Endodermal cell (in vitro differentiated cells): Measurements from ENCODE around the gene PLEKHO1. TPM values are rescaled to one million over a fixed set of nuclear protein-coding genes. Genes with fewer than 3 reads are reported as not detected.

Experiments used
- DNase-seq: peaks from one replicate; pipeline ENCODE4 v3.0.0-alpha.2; 2017
- H3K27ac ChIP-seq: 2 replicates; pipeline ENCODE4 v1.5.1; 2013; ENCODE audit warnings: mild to moderate bottlenecking, low read depth, low read length, moderate library complexity
- H3K27me3 ChIP-seq: 2 replicates; pipeline ENCODE4 v1.6.1; 2013; ENCODE audit warnings: mild to moderate bottlenecking, low read length, moderate library complexity; ENCODE audit not compliant: insufficient read depth, control insufficient read depth, poor library complexity, severe bottlenecking
- H3K36me3 ChIP-seq: 2 replicates; pipeline ENCODE4 v1.7.0; 2013; ENCODE audit warnings: mild to moderate bottlenecking, low read length, moderate library complexity; ENCODE audit not compliant: control insufficient read depth, insufficient read depth
- H3K4me1 ChIP-seq: one replicate; pipeline ENCODE4 v1.7.0; 2013; ENCODE audit warnings: low read length; ENCODE audit not compliant: control insufficient read depth, insufficient read depth
- H3K4me3 ChIP-seq: 2 replicates; pipeline ENCODE4 v1.5.1; 2013; ENCODE audit warnings: mild to moderate bottlenecking, low read length, moderate library complexity
- H3K9ac ChIP-seq: 2 replicates; pipeline ENCODE4 v1.6.1; 2013; ENCODE audit warnings: mild to moderate bottlenecking, low read length, moderate library complexity; ENCODE audit not compliant: poor library complexity, severe bottlenecking; ENCODE audit errors: extremely low read depth
- H3K9me3 ChIP-seq: 2 replicates; pipeline ENCODE4 v1.6.1; 2013; ENCODE audit warnings: mild to moderate bottlenecking, low read length, moderate library complexity; ENCODE audit not compliant: control insufficient read depth
- H3K27ac Mint-ChIP-seq: 2 replicates; pipeline ENCODE4 v1.8.0; 2020; ENCODE audit warnings: mixed read lengths
- H3K27me3 Mint-ChIP-seq: 2 replicates; pipeline ENCODE4 v1.8.0; 2021; ENCODE audit warnings: mild to moderate bottlenecking, mixed read lengths; ENCODE audit not compliant: insufficient read depth
- H3K36me3 Mint-ChIP-seq: 2 replicates; pipeline ENCODE4 v1.8.0; 2020; ENCODE audit warnings: low read depth, mixed read lengths
- H3K4me1 Mint-ChIP-seq: 2 replicates; pipeline ENCODE4 v1.8.0; 2020; ENCODE audit warnings: mixed read lengths
- H3K4me3 Mint-ChIP-seq: 2 replicates; pipeline ENCODE4 v1.8.0; 2020; ENCODE audit warnings: mild to moderate bottlenecking, moderate library complexity, mixed read lengths
- H3K9me3 Mint-ChIP-seq: 2 replicates; pipeline ENCODE4 v1.8.0; 2020; ENCODE audit warnings: mild to moderate bottlenecking, mixed read lengths
- WGBS, 2 experiments: methylation state at CpG; one replicate each; pipeline versions ENCODE4 v1.1.5 to v1.1.7; 2013; ENCODE audit warnings: missing lambda C conversion rate in 2 of 2, mixed read lengths in 1 of 2; ENCODE audit not compliant: insufficient coverage in 1 of 2, insufficient read length in 1 of 2; 5-methylcytosine and 5-hydroxymethylcytosine counted together
- total RNA-seq, 2 donors: library from RNA; stranded (reverse); fragmentation: NEBNext Ultra II Directional in 1 of 2; extraction: Animal tissue kit (Norgen Biotek cat#: 25700) in 1 of 2; gene quantifications; 2 replicates in 1 of 2; 3 replicates in 1 of 2; pipeline ENCODE4 v1.2.1, GENCODE V29; 2021
- TF ChIP-seq, protein P1 (sequence below): fragments of 200-600 bp; sonication (generic); conservative IDR thresholded peaks from 2 replicates; pipeline ENCODE4 v1.5.0; 2021; ENCODE audit warnings: antibody characterized with exemption, mild to moderate bottlenecking

PLEKHO1 gene
- total RNA-seq, 2 donors from 2014 or later: 42.9 to 46.0 TPM

DNA sequence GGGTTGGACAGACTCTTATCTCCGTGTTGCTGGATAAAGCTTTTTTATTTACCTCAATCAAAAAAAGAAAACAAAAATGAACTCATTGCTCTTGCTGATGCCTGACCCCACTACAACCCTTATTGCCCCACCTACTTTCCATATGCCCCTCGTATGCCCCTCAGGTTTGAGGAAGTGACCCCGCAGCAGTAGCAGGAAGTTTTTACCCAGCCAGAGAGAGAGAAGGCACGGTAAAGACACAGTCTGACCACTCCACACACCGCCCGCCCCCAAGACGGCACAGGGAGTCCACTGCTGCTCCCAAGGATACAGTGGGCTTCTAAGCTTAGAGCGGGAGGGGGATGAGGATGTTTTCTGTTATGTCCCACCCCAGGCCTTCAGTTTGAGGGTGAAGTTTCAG is 9.8 kb downstream of the PLEKHO1 start:
- peaks cover 33% of the 10 kb centered on the region for H3K4me1 Mint-ChIP-seq
- WGBS, 2 experiments: 95 to 97% methylated on average over 5 to 8 of the region's 8 CpGs
- Histone ChIP-seq H3K27me3 (no peaks in the 10 kb centered on the region), H3K4me3 (no peak overlapping the region), H3K36me3 (peaks cover 38% of the 10 kb centered on the region), H3K27ac (no peak overlapping the region), H3K4me1 (peaks cover 9% of the 10 kb centered on the region), H3K9me3 (no peaks in the 10 kb centered on the region), H3K9ac (no peak overlapping the region)
- H3K4me3 Mint-ChIP-seq: no peak overlapping the region
- H3K9me3 Mint-ChIP-seq: no peaks in the 10 kb centered on the region
- DNase-seq: no peak
- TF ChIP-seq, protein P1, sequence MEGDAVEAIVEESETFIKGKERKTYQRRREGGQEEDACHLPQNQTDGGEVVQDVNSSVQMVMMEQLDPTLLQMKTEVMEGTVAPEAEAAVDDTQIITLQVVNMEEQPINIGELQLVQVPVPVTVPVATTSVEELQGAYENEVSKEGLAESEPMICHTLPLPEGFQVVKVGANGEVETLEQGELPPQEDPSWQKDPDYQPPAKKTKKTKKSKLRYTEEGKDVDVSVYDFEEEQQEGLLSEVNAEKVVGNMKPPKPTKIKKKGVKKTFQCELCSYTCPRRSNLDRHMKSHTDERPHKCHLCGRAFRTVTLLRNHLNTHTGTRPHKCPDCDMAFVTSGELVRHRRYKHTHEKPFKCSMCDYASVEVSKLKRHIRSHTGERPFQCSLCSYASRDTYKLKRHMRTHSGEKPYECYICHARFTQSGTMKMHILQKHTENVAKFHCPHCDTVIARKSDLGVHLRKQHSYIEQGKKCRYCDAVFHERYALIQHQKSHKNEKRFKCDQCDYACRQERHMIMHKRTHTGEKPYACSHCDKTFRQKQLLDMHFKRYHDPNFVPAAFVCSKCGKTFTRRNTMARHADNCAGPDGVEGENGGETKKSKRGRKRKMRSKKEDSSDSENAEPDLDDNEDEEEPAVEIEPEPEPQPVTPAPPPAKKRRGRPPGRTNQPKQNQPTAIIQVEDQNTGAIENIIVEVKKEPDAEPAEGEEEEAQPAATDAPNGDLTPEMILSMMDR: no peak
- no peaks in the 10 kb centered on the region for H3K27me3 Mint-ChIP-seq
- H3K36me3 Mint-ChIP-seq: peaks cover 45% of the 10 kb centered on the region
- H3K27ac Mint-ChIP-seq: no peak overlapping the region

- H3K9me3 ChIP-seq: no peaks in the 10 kb centered on the region
- H3K27me3 Mint-ChIP-seq: no peaks in the 10 kb centered on the region
- peaks cover 31% of the 10 kb centered on the region for H3K36me3 Mint-ChIP-seq
- H3K27ac ChIP-seq: peak overlapping the region; percentile 39
- H3K4me1 Mint-ChIP-seq: peaks cover 39% of the 10 kb centered on the region
- no peak for DNase-seq
- 94 to 100% methylated on average over 1 to 7 of the region's 7 CpGs for WGBS, 2 experiments
- TF ChIP-seq, protein P1: no peak
- peaks cover 9% of the 10 kb centered on the region for H3K4me1 ChIP-seq
- no peak overlapping the region for H3K9ac ChIP-seq
- H3K27me3 ChIP-seq: no peaks in the 10 kb centered on the region
- peaks cover 22% of the 10 kb centered on the region for H3K36me3 ChIP-seq
- H3K9me3 Mint-ChIP-seq: no peaks in the 10 kb centered on the region
- H3K4me3 Mint-ChIP-seq: no peak overlapping the region
- no peak overlapping the region for H3K4me3 ChIP-seq
- peak overlapping the region; percentile 40 for H3K27ac Mint-ChIP-seq
These were observed 11.4 kb downstream of the PLEKHO1 start for GRCh38 chr1:150160964-150161621.

DNA sequence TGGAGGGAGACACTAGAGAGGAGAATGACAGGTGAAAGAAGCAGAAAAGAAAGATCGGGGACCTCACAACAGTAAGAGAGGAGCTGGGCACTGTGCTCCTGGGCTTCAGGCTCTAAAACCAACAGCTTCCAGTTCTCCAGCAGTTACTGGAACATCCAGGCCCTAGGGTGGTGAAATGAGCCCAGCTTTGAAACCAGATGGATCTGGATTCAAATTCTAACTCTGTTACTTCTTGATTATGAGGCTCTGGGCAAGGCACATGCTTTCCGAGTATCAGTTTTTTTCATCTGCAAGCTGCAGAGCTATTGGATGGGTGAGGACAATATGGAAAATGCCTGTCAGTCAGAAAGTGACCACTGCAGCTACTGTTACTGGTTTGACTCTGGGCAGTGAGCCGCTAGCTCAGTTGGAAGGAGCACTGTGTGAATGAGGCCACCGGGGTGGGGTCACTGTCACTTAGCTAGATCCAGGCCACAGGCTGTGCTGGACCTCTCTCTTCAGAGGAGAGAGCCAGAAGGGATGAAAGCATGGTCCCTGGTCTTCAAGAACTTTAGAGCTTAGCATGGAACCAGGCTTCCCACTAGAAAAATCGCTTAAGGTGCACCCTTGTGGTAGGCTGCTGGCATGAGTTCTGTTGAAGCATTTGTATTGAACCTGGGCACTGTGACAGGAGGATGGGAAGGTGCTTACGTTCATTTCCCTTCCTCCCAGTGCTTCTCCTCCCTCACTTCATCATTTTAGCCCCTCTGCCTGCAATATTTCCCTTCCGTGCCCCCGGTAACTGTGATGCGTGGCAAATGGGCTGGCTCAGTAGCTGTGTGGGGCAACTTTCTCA is 12.2 kb downstream of the PLEKHO1 start:
- no peak for DNase-seq
- Mint-ChIP-seq H3K4me1 (peaks cover 40% of the 10 kb centered on the region), H3K4me3 (peak overlapping the region; percentile 50), H3K27ac (peak overlapping the region; percentile 99), H3K9me3 (no peaks in the 10 kb centered on the region), H3K36me3 (peaks cover 22% of the 10 kb centered on the region), H3K27me3 (no peaks in the 10 kb centered on the region)
- no peaks in the 10 kb centered on the region for H3K9me3 ChIP-seq
- peak overlapping the region; percentile 61 for H3K4me3 ChIP-seq
- H3K27ac ChIP-seq: peak overlapping the region; percentile 93
- no peaks in the 10 kb centered on the region for H3K27me3 ChIP-seq
- no peak overlapping the region for H3K9ac ChIP-seq
- H3K36me3 ChIP-seq: peaks cover 13% of the 10 kb centered on the region
- WGBS, 2 experiments: 79 to 81% methylated on average over 7 to 9 of the region's 9 CpGs
- TF ChIP-seq, protein P1: peak; percentile 44
- peaks cover 9% of the 10 kb centered on the region for H3K4me1 ChIP-seq
